Measurements from ENCODE around the gene NXNL2. TPM values are rescaled to one million over a fixed set of nuclear protein-coding genes. Genes with fewer than 3 reads are reported as not detected.

The NXNL2 gene
- total and polyA plus RNA-seq, 8 donors = 0.43 to 1.1 TPM; not detected in 6

GRCh38 chr9:88544245-88544644 is 9.3 kb downstream of the NXNL2 start:
- DNase-seq = peak in 1 of 2 donors; percentile 29
- TF ChIP-seq CTCF (IDR thresholded peaks at IDR 0.05) (no peak), POLR2AphosphoS5 (IDR thresholded peaks at IDR 0.05) (no peak), POLR2A (IDR thresholded peaks at IDR 0.05) (no peak), EP300 (IDR thresholded peaks at IDR 0.05) (no peak)
- Histone ChIP-seq H3K36me3 (no peaks in the 10 kb centered on the region), H3K27me3 (no peaks in the 10 kb centered on the region), H3K4me3 (no peak overlapping the region), H3K4me1 (no peaks in the 10 kb centered on the region), H3K27ac (no peak overlapping the region), H3K9me3 (peaks cover 0 to 4% (median 0%) of the 10 kb centered on the region in 4 donors)
- intact Hi-C loops (cut with DNase I; ENCODE audit: low total_unique reads) = no loop called here
- 31 to 47% (median 42%) methylated on average over 11 of the region's 11 CpGs for WGBS, 5 donors

- TF ChIP-seq POLR2A (IDR thresholded peaks at IDR 0.05) (no peak), EP300 (IDR thresholded peaks at IDR 0.05) (no peak), POLR2AphosphoS5 (IDR thresholded peaks at IDR 0.05) (no peak), CTCF (IDR thresholded peaks at IDR 0.05) (no peak)
- no peaks in the 10 kb centered on the region for H3K36me3 ChIP-seq
- H3K4me3 ChIP-seq = no peak overlapping the region
- intact Hi-C loops (cut with DNase I; ENCODE audit: low total_unique reads) = no loop called here
- DNase-seq = no peak
- peaks cover 0 to 4% (median 0%) of the 10 kb centered on the region in 3 donors for H3K27me3 ChIP-seq
- H3K4me1 ChIP-seq = no peaks in the 10 kb centered on the region
- 21 to 56% (median 39%) methylated on average over 2 of the region's 2 CpGs for WGBS, 5 donors
- no peak overlapping the region for H3K27ac ChIP-seq
- peaks cover 0 to 8% (median 0%) of the 10 kb centered on the region in 4 donors for H3K9me3 ChIP-seq
Measured at GRCh38 chr9:88551546-88552137, 16.7 kb downstream of the NXNL2 start.

GRCh38 chr9:88553350-88553749 is 18.4 kb downstream of the NXNL2 start:
- H3K27ac ChIP-seq = no peak overlapping the region
- WGBS, 5 donors = 63 to 83% (median 73%) methylated on average over 3 of the region's 3 CpGs
- intact Hi-C loops (cut with DNase I; ENCODE audit: low total_unique reads) = no loop called here
- peaks cover 0 to 8% (median 0%) of the 10 kb centered on the region in 4 donors for H3K9me3 ChIP-seq
- no peaks in the 10 kb centered on the region for H3K4me1 ChIP-seq
- TF ChIP-seq POLR2AphosphoS5 (IDR thresholded peaks at IDR 0.05) (no peak), EP300 (IDR thresholded peaks at IDR 0.05) (no peak), CTCF (IDR thresholded peaks at IDR 0.05) (no peak), POLR2A (IDR thresholded peaks at IDR 0.05) (no peak)
- H3K36me3 ChIP-seq = no peaks in the 10 kb centered on the region
- no peak overlapping the region for H3K4me3 ChIP-seq
- no peak for DNase-seq
- H3K27me3 ChIP-seq = peaks cover 0 to 4% (median 0%) of the 10 kb centered on the region in 3 donors

- no peak for TF ChIP-seq EP300 (IDR thresholded peaks at IDR 0.05)
- TF ChIP-seq CTCF (IDR thresholded peaks at IDR 0.05) = no peak
- TF ChIP-seq POLR2A (IDR thresholded peaks at IDR 0.05) = no peak
- TF ChIP-seq POLR2AphosphoS5 (IDR thresholded peaks at IDR 0.05) = no peak
- Histone ChIP-seq H3K27ac (no peak overlapping the region), H3K36me3 (no peaks in the 10 kb centered on the region), H3K4me3 (no peak overlapping the region), H3K27me3 (peaks cover 0 to 4% (median 0%) of the 10 kb centered on the region in 3 donors), H3K4me1 (no peaks in the 10 kb centered on the region), H3K9me3 (no peaks in the 10 kb centered on the region)
- intact Hi-C loops (cut with DNase I; ENCODE audit: low total_unique reads) = no loop called here
- WGBS, 5 donors = 70 to 83% (median 76%) methylated on average over 10 to 12 of the region's 12 CpGs
- DNase-seq = no peak
Measured at GRCh38 chr9:88555268-88555980, 20.4 kb downstream of the NXNL2 start.
